A673 (cell line): ENCODE data around the gene HIRIP3. TPM values are rescaled to one million over a fixed set of nuclear protein-coding genes. Genes with fewer than 3 reads are reported as not detected.
"Not testable (repeated sequence)": the region's sequence is repeated elsewhere in the genome, so short reads cannot be mapped to it uniquely, and the experiment has no call there.

Experiments used
- BruUV-seq: library from RNA; stranded (reverse); fragments of 400-500 nt; replicated peaks from 2 replicates; lab custom pipeline; 2021; lab: Mats Ljungman, UMichigan
- CTCF ChIA-PET: fragments of 300-600 bp; sonication (Branson Sonifier 250); formaldehyde crosslinking; loops from one replicate; lab custom pipeline; 2022; ENCODE audit warnings: antibody characterized with exemption; lab: Charles Lee
- POLR2A ChIA-PET: fragments of 300-600 bp; sonication (Branson Sonifier 250); formaldehyde crosslinking; loops from one replicate; lab custom pipeline; 2022; ENCODE audit warnings: antibody characterized with exemption; ENCODE audit not compliant: low non-redundant PET; lab: Charles Lee
- DNase-seq: peaks from one replicate; pipeline ENCODE4 v3.0.0-alpha.2; 2015; ENCODE audit warnings: low spot score
- H3K27ac ChIP-seq: fragments of 200-600 bp; sonication (generic); 2 replicates; pipeline ENCODE4 v1.5.1; 2016; ENCODE audit warnings: mixed run types, low read depth, mild to moderate bottlenecking, mixed read lengths, antibody characterized with exemption, low read length; ENCODE audit not compliant: poor library complexity, severe bottlenecking
- H3K27me3 ChIP-seq: fragments of 200-600 bp; sonication (generic); replicated peaks from 2 replicates; pipeline ENCODE4 v1.6.1; 2017; ENCODE audit warnings: mixed run types, low read depth, mild to moderate bottlenecking, mixed read lengths, antibody characterized with exemption, low read length; ENCODE audit not compliant: insufficient read depth, poor library complexity
- H3K36me3 ChIP-seq: fragments of 200-600 bp; sonication (generic); 2 replicates; pipeline ENCODE4 v1.6.1; 2016; ENCODE audit warnings: mixed run types, mild to moderate bottlenecking, mixed read lengths, antibody characterized with exemption, low read length; ENCODE audit not compliant: insufficient read depth, poor library complexity, severe bottlenecking
- H3K4me1 ChIP-seq: fragments of 200-600 bp; sonication (generic); 2 replicates; pipeline ENCODE4 v1.6.1; 2017; ENCODE audit warnings: mixed run types, mild to moderate bottlenecking, mixed read lengths, antibody characterized with exemption, low read length; ENCODE audit not compliant: insufficient read depth, poor library complexity, severe bottlenecking
- H3K4me3 ChIP-seq: fragments of 200-600 bp; sonication (generic); 2 replicates; pipeline ENCODE4 v1.5.1; 2016; ENCODE audit warnings: low read depth, mixed run types, mild to moderate bottlenecking, mixed read lengths, low read length; ENCODE audit not compliant: poor library complexity, severe bottlenecking
- H3K9me3 ChIP-seq: fragments of 200-600 bp; sonication (generic); 2 replicates; pipeline ENCODE4 v1.6.1; 2016; ENCODE audit warnings: mixed run types, low read depth, mild to moderate bottlenecking, mixed read lengths, antibody characterized with exemption, low read length; ENCODE audit not compliant: poor library complexity, severe bottlenecking
- CTCF ChIP-seq: fragments of 300-800, 200-600 bp; sonication (generic); conservative IDR thresholded peaks from 2 replicates; pipeline ENCODE4 v1.5.1; 2017; ENCODE audit warnings: low read depth, mild to moderate bottlenecking, antibody characterized with exemption, low read length, moderate library complexity, mixed read lengths
- EZH2 ChIP-seq: fragments of 200-600 bp; sonication (generic); IDR thresholded peaks from 2 replicates; pipeline ENCODE4 v1.6.1; 2017; ENCODE audit warnings: borderline replicate concordance, low read depth, mild to moderate bottlenecking, mixed read lengths, antibody characterized with exemption, low read length; ENCODE audit not compliant: poor library complexity, severe bottlenecking
- intact Hi-C: fragments of 100-400 bp; cut with micrococcal nuclease; formaldehyde crosslinking; loops from one replicate; pipeline ENCODE4 v1.10.0; 2022; ENCODE audit not compliant: unreplicated experiment
- total RNA-seq: library from RNA; stranded (reverse); gene quantifications from 2 replicates; pipeline ENCODE4 v1.2.3, GENCODE V29; 2021

Gene HIRIP3
- total RNA-seq, 1 experiment from 2014 or later: 29.7 TPM

GRCh38 chr16:30017277-30017656, 21.9 kb upstream of the HIRIP3 start:
- ChIA-PET CTCF (no interaction called here), POLR2A (no interaction called here)
- Histone ChIP-seq H3K4me1 (no peaks in the 10 kb centered on the region), H3K4me3 (no peak overlapping the region), H3K9me3 (no peaks in the 10 kb centered on the region), H3K27ac (no peak overlapping the region), H3K36me3 (no peaks in the 10 kb centered on the region), H3K27me3 (no peaks in the 10 kb centered on the region)
- intact Hi-C loops: no loop called here
- TF ChIP-seq EZH2 (no peak), CTCF (no peak)
- no peak for DNase-seq
- BruUV-seq: no TSS peak

DNA sequence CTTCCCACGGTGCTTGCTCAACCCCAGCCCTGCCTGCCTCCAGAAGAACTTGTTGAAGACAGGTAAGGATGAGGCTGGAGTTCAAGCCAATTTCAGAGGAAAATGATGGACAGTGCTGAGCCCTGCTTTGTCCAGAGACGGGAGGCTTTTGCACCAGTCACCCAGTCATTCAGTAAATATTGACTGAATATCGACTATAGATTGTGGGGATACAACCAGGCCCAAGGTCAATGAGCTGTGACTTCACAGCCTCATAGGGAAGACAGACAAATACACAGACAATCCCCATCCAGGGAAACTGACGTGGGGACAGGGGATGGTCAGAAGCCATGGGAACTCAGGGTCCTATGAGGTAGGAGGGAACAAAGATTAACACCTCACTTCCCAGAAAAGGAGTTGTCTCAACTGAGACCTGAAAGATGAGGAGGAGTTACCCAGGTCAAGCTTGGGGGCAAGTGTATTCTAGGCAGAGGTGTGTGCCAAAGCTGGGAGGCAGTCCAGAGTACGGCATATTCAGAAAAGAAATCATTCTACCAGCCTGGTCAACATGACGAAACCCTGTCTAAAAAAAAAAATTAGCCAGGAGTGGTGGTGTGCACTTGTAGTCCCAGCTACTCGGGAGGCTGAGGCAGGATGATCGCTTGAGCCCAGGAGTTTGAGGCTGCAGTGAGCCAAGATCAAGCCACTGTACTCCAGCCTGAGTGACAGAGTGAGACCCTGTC, 21.3 kb upstream of the HIRIP3 start:
- no TSS peak for BruUV-seq

GRCh38 chr16:30015450-30015849, 20.0 kb upstream of the HIRIP3 start:
- H3K27me3 ChIP-seq, H3K27ac ChIP-seq, POLR2A ChIA-PET, DNase-seq, BruUV-seq, H3K4me3 ChIP-seq, H3K9me3 ChIP-seq, CTCF ChIA-PET, H3K36me3 ChIP-seq, intact Hi-C loops, H3K4me1 ChIP-seq: not testable (repeated sequence)

More for the DNA sequence above, 21.3 kb upstream of the HIRIP3 start:
- no peaks in the 10 kb centered on the region for H3K36me3 ChIP-seq
- intact Hi-C loops: no loop called here
- ChIA-PET POLR2A (no interaction called here), CTCF (no interaction called here)
- H3K9me3 ChIP-seq: no peaks in the 10 kb centered on the region
- H3K27ac ChIP-seq: no peak overlapping the region
- TF ChIP-seq EZH2: no peak
- no peak overlapping the region for H3K4me3 ChIP-seq
- no peak for DNase-seq
- no peaks in the 10 kb centered on the region for H3K4me1 ChIP-seq
- no peaks in the 10 kb centered on the region for H3K27me3 ChIP-seq

- intact Hi-C loops, H3K27ac ChIP-seq, H3K4me3 ChIP-seq, H3K9me3 ChIP-seq, DNase-seq, H3K36me3 ChIP-seq, BruUV-seq, H3K4me1 ChIP-seq, POLR2A ChIA-PET, H3K27me3 ChIP-seq, CTCF ChIA-PET: not testable (repeated sequence)
Observed at GRCh38 chr16:30012598-30012997, 17.2 kb upstream of the HIRIP3 start.
